GM06990 (cell line): ENCODE measurements around the gene FAM222A.

Experiments
- DNase-seq: peaks from one replicate; pipeline ENCODE4 v3.0.0-alpha.2; 2011; ENCODE audit not compliant: insufficient read length; ENCODE audit errors: extremely low read depth
- H3K27me3 ChIP-seq: replicated peaks from 2 replicates; pipeline ENCODE4 v1.6.0; 2011; ENCODE audit warnings: low read length; ENCODE audit not compliant: control insufficient read depth, insufficient read depth
- H3K36me3 ChIP-seq: 2 replicates; pipeline ENCODE4 v1.5.1; 2011; ENCODE audit warnings: low read length; ENCODE audit not compliant: control insufficient read depth, insufficient read depth
- H3K4me3 ChIP-seq: replicated peaks from 2 replicates; pipeline ENCODE4 v1.5.1; 2011; ENCODE audit warnings: low read depth, mild to moderate bottlenecking, control low read depth, low read length
- TF ChIP-seq, protein P1 (sequence below): IDR thresholded peaks from 2 replicates; pipeline ENCODE4 v1.5.1; 2011; ENCODE audit warnings: low read length, control low read depth, mild to moderate bottlenecking, inconsistent platforms; ENCODE audit not compliant: insufficient read depth, poor library complexity, severe bottlenecking

FAM222A gene

DNA sequence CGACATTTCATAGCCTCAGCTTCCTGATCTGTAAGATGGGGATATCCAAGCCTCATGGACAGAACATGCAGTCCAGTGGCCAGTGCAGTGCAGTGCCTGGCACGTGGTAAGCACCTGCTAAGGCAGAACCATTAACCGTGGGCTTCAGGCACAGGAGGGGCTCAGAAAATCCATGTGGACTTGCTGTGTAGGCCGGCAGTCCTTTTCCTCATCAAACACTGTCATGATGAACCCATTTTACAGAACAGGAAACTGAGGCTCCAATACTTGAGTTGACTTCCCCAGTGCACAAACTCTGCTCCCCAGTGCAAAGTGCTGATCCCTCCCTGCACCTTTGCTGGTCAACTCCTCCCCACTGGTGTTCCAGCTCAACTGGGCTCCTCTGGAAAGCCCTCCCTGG is 101.6 kb downstream of the FAM222A start:
- no peaks in the 10 kb centered on the region for H3K36me3 ChIP-seq
- TF ChIP-seq, protein P1, sequence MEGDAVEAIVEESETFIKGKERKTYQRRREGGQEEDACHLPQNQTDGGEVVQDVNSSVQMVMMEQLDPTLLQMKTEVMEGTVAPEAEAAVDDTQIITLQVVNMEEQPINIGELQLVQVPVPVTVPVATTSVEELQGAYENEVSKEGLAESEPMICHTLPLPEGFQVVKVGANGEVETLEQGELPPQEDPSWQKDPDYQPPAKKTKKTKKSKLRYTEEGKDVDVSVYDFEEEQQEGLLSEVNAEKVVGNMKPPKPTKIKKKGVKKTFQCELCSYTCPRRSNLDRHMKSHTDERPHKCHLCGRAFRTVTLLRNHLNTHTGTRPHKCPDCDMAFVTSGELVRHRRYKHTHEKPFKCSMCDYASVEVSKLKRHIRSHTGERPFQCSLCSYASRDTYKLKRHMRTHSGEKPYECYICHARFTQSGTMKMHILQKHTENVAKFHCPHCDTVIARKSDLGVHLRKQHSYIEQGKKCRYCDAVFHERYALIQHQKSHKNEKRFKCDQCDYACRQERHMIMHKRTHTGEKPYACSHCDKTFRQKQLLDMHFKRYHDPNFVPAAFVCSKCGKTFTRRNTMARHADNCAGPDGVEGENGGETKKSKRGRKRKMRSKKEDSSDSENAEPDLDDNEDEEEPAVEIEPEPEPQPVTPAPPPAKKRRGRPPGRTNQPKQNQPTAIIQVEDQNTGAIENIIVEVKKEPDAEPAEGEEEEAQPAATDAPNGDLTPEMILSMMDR, result no peak
- peaks cover 2% of the 10 kb centered on the region; the same call in 1 of the 2 replicates for H3K27me3 ChIP-seq
- no peak overlapping the region for H3K4me3 ChIP-seq
- DNase-seq, result no peak

DNA sequence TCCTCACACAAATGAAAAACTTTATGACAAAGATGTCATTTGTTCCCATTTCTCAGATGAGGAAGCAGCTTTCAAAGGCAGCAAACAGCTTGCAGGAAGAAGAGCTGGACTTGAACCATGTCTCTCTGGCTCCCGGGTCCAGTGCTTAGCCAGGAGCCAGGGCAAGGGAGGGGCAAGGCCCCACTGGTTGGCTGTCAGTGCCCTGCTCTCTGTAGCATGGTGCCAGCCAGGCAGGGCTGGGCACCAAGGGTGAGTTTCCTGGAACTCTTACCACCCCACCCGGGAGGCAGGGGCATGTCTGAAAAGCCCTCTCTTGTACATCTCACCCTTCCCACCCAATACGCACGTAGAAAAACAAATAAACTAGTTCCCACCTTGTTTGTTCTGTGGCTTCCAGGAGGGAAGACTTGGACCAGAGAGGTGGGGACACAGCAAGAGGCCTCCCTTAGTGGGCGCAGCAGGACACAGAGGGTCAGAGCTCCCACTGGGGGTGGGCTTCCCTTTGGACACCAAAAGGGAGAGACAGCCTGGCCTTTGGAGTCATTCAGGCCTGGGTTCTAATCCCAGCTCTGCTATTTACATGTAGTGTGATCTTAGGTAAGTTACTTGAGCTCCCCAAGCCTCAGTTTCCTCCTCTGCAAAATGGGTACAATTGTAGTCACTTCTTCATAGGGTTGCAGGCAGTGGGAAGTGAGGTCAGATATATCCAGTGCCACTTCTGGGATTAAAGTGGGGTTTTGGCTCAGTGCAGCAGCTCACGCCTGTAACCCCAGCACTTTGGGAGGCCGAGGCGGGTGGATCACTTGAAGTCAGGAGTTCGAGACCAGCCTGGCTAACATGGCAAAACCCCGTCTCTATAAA is 102.4 kb downstream of the FAM222A start:
- Histone ChIP-seq H3K4me3 (no peak overlapping the region), H3K27me3 (peaks cover 2% of the 10 kb centered on the region; the same call in 1 of the 2 replicates), H3K36me3 (no peaks in the 10 kb centered on the region)
- no peak for DNase-seq
- TF ChIP-seq, protein P1, result no peak

DNA sequence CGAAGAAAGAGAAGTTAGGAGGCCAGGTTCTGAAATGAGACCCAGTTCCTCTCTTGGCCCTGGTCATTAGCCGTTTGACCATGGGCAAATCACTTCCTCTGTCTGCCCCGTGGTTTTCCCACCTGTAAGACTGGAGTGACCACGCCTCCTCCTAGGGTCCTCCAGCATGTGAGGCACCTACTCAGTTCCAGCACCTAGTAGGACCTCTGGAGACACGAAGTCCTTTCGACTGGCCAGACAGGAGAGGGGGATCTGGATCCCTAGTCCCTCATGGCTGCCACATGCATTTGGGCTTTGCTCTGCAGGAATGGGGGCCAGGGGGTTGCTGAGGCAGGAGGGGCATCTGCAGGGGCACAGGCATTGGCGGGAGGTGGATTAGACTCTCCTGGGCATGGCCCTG is 103.2 kb downstream of the FAM222A start:
- Histone ChIP-seq H3K4me3 (no peak overlapping the region), H3K36me3 (no peaks in the 10 kb centered on the region), H3K27me3 (peaks cover 2% of the 10 kb centered on the region; the same call in 1 of the 2 replicates)
- DNase-seq, result no peak
- TF ChIP-seq, protein P1, result no peak

DNA sequence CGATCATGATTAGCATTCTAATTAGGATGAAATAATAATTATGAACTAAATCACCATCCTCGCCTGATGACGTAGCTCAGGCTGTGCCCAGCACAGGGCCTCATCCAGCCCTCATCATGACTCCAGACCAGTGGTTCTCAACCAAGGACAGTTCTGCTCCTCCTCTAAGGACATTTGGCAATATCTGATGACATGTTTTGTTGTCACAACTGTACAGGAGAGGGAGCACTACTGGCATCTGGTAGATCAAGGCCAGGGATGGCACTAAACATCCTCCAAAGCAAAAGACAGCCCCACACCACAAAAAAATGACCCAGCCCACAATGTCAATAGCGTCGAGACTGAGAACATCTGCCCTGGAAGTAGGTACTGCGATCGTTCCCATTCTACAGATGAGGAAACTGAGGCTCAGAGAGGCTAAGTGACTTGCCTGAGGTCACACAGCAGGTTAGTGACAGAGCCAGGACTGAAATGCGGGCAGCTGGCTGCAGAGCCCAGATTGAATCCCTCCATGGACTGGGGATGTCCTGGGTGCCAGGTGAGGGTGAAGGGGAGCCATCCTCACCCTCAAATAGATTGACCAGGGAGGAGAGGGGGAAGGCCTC is 104.1 kb downstream of the FAM222A start:
- DNase-seq, result no peak
- TF ChIP-seq, protein P1, result no peak
- Histone ChIP-seq H3K27me3 (peaks cover 2% of the 10 kb centered on the region; the same call in 1 of the 2 replicates), H3K4me3 (no peak overlapping the region), H3K36me3 (no peaks in the 10 kb centered on the region)

DNA sequence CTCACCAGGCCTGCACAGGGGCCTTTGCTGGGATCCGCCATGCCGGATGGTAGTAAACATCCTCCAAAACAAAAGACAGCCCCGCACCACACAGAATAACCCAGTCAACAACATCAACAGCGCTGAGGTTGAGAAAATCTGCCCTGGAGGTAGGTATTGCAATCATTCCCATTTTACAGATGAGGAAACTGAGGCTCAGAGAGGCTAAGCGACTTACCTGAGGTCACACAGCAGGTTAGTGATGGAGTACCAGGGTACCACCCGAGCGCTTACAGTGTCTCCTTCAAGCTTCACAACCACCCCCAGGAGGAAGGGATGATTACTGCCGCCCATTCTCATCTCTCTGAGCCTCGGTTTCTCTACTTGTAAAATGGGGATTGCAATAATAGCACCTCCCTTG is 104.6 kb downstream of the FAM222A start:
- TF ChIP-seq, protein P1, result no peak
- DNase-seq, result no peak
- H3K36me3 ChIP-seq, result no peaks in the 10 kb centered on the region
- peaks cover 2% of the 10 kb centered on the region; the same call in 1 of the 2 replicates for H3K27me3 ChIP-seq
- H3K4me3 ChIP-seq, result no peak overlapping the region
